Left renal cortex interstitium (tissue), 4 donors: Measurements from ENCODE around the gene MTFMT. TPM values are rescaled to one million over a fixed set of nuclear protein-coding genes. Genes with fewer than 3 reads are reported as not detected.
"Not testable (repeated sequence)": the region's sequence is repeated elsewhere in the genome, so short reads cannot be mapped to it uniquely, and the experiment has no call there.

Experiments used
- DNase-seq, 4 donors: peaks; one replicate each; pipeline ENCODE4 v3.0.0-alpha.2; 2013; ENCODE audit warnings: low read depth in 4 of 4, low spot score in 2 of 4, missing footprints in 1 of 4
- polyA plus RNA-seq, 4 donors: library from polyadenylated mRNA; unstranded; fragments of 120-200 nt; gene quantifications; one replicate each; pipeline ENCODE4 v1.2.1, GENCODE V29; 2013; ENCODE audit not compliant: insufficient read length in 4 of 4

The MTFMT gene
- polyA plus RNA-seq, 4 donors: 13.4 to 18.6 (median 15.3) TPM

GRCh38 chr15:65060641-65061397 lies 31.4 kb upstream of the MTFMT start:
- DNase-seq: no peak

GRCh38 chr15:65059931-65060596 lies 30.6 kb upstream of the MTFMT start:
- DNase-seq: no peak

- no peak for DNase-seq
Measured at GRCh38 chr15:65059369-65059750, 29.9 kb upstream of the MTFMT start.

GRCh38 chr15:65058394-65059368 lies 29.2 kb upstream of the MTFMT start:
- no peak for DNase-seq

- DNase-seq: no peak
Measured at GRCh38 chr15:65057549-65057940, 28.1 kb upstream of the MTFMT start.

GRCh38 chr15:65056868-65057548 lies 27.6 kb upstream of the MTFMT start:
- DNase-seq: no peak

GRCh38 chr15:65056106-65056505 lies 26.7 kb upstream of the MTFMT start:
- no peak for DNase-seq

- DNase-seq: no peak
Measured at GRCh38 chr15:65055201-65055870, 25.9 kb upstream of the MTFMT start.

- no peak for DNase-seq
Measured at GRCh38 chr15:65054333-65055200, 25.1 kb upstream of the MTFMT start.

- DNase-seq: no peak
Measured at GRCh38 chr15:65052956-65053355, 23.5 kb upstream of the MTFMT start.

GRCh38 chr15:65051266-65051665 lies 21.8 kb upstream of the MTFMT start:
- no peak for DNase-seq

- DNase-seq: no peak
Measured at GRCh38 chr15:65050270-65050669, 20.8 kb upstream of the MTFMT start.

- peak in 2 of 4 donors; percentile 64 to 85 for DNase-seq
Measured at GRCh38 chr15:65049418-65049840, 20.0 kb upstream of the MTFMT start.

- no peak for DNase-seq
Measured at GRCh38 chr15:65048241-65048640, 18.8 kb upstream of the MTFMT start.

- no peak for DNase-seq
Measured at GRCh38 chr15:65044724-65045481, 15.5 kb upstream of the MTFMT start, which contains the start of gene SLC51B. Gene SLC51B, plus strand, starts transcription at chr15:65045387. Its CDS starts 4,618 bp downstream, at chr15:65050005.

- not testable (repeated sequence) for DNase-seq
Measured at GRCh38 chr15:65044218-65044617, 14.8 kb upstream of the MTFMT start.

- no peak for DNase-seq
Measured at GRCh38 chr15:65042776-65043327, 13.4 kb upstream of the MTFMT start.

GRCh38 chr15:65041787-65042186 lies 12.3 kb upstream of the MTFMT start:
- DNase-seq: no peak
